Measurements from ENCODE around the gene C1RL. TPM values are rescaled to one million over a fixed set of nuclear protein-coding genes. Genes with fewer than 3 reads are reported as not detected.
"Not testable (repeated sequence)": the region's sequence is repeated elsewhere in the genome, so short reads cannot be mapped to it uniquely, and the experiment has no call there.

The C1RL gene
- polyA plus RNA-seq, 1 donor = 11.7 TPM

DNA sequence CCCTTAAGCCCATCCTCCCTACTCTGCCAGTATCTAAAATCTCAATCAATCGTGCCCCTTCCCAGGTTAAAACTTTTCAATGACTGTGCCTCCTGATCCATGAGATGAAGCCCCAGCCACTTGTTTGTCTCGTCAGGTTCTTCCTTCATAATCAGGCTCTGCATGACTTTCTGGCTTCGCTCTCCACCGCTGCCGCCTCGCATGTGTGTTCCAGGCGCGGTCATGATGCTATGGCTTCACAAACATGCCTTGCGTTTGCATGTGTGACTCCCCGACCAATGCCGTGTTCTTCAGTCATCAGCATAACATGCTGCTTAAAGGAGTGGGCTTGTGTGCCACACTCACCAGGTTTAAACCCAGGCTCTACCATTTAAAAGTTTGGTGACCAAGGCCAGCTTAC, 5.0 kb upstream of the C1RL start:
- DNase-seq = no peak

DNA sequence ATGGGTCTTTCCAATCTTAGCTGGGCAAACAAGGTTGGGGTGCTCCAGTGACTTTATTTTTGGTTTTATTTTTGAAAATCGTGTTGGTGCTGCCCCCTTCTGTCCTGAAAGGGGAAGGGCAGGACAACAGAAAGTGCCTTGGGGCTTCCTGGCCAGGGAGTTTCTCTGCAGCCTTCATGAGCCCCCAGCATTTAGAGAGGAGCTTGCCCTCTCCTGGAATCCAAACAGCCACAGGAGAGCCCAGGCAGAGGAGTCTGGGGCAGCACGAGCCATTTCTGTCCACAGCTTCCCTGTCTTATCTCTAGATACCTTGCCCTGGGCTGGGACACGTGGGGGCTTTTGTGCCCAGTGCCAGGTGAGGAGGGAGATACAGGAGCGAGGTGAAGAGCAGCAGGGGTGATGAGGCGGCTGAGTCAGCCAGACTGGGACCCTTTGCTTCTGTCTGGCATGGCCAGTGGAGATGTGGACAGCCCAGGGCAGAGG, 4.4 kb upstream of the C1RL start:
- DNase-seq = no peak

DNA sequence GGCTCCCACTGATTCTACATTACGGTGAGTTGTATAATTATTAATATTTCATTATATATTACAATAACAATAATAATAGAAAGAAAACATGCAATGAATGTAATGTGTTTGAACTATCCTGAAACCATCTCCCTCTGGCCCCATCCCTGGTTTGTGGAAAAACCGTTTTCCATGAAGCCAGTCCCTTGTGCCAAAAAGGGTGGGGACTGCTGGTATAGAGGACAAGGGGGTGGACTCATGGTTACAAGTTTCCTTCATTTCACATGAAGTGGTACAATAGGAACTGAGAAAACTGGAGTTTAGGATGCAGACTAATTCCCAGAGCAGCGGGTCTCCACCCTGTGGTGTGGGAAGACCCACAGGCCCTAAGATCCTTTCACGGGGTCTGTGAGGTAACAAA, 3.0 kb upstream of the C1RL start:
- peak; percentile 79 for DNase-seq

- no peak for DNase-seq
These were observed 1.6 kb upstream of the C1RL start for GRCh38 chr12:7110661-7111060.

GRCh38 chr12:7109572-7109920, 532 bp upstream of the C1RL start:
- no peak for DNase-seq

GRCh38 chr12:7108003-7108795, 815 bp downstream of the C1RL start:
- peak; percentile 62 for DNase-seq

- DNase-seq = no peak
These were observed 1.4 kb downstream of the C1RL start for GRCh38 chr12:7107636-7108002.

GRCh38 chr12:7107181-7107580, 1.8 kb downstream of the C1RL start:
- not testable (repeated sequence) for DNase-seq

- no peak for DNase-seq
These were observed 2.9 kb downstream of the C1RL start for GRCh38 chr12:7106082-7106481.

DNA sequence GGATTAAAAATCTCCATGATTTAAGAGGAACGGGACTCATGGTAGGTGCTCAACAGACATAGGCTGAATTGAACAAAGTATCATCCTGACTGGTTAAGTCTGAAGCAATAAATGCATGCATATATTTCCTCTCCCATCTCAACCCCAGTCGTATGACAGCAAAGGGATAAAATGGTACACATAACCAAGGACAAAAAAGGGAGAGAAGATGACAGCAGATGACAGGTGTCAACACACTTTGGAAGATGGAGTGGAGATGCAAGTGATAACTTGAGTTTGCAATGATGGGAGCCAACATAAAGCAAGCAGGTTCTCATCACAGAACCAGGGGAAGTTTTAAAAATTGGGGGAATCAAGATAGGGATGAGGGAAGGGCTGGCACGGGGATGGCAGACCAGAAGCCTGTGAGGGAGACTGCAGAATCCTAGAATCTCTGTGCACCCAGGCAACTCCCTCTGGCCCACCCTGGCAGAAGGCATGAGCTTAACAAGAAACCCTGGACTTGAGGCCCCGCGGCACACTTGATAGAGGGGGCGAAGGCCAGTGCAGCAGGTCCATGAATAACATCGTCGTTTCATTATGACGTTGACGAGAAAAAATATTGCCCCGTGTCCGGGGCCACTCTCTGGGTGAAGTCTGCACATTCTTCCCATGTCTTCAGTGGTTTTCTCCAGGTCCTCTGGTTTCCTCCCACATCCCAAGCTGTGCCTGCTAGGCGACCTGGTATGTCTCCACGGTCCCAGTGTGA, 5.0 kb downstream of the C1RL start:
- DNase-seq = no peak

GRCh38 chr12:7102582-7102981, 6.4 kb downstream of the C1RL start:
- DNase-seq = no peak

DNA sequence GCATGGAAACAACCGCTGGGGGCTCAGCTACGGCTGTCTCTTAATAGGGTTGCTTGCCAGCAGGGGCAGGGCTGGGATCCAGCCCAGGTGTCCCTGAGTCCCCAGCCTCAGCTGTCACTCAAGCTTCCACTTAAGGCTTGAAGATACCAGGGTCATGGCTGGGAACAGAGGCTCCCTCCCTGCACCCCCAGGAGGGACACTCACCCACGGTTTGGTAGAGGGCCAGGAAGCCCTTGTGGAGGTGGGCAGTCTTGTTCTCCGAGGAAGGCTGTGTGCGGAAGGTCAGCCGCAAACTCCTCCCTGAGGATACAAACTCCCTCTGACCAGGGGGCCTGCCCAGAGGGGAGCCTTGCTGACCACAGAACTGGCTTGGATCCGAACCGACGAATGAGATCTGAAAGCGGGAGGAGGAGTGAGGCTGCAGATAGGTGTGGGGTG, 7.3 kb downstream of the C1RL start:
- no peak for DNase-seq

DNA sequence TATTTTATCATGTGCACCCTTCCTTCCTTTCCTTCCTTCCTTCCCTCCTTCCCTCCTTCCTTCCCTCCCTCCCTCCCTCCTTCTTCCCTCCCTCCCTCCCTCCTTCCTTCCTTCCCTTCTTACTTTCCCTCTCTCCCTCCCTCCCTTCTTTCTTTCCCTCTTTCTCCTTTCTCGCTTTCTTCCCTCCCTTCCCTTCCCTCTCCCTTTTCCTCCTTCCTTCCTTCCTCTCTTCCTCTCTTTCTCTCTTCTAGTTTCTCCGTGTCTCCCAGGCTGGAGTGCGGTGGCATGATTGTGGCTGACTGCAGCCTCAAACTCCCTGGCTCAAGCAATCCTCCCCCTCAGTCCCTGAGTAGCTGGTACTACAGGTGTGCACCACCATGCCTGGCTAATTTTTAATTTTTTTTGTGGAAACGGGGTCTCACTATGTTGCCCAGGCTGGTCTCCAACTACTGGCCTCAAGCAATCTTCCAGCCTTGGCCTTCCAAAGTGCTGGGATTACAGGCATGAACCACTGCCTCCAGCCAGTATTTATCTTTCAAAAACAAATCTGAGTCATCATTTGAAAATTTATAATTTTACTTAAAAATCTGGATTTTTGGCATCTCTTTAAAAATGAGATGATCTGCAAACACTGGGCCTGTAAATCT, 7.8 kb downstream of the C1RL start:
- no peak for DNase-seq

GRCh38 chr12:7100239-7100638, 8.8 kb downstream of the C1RL start:
- DNase-seq = no peak

DNA sequence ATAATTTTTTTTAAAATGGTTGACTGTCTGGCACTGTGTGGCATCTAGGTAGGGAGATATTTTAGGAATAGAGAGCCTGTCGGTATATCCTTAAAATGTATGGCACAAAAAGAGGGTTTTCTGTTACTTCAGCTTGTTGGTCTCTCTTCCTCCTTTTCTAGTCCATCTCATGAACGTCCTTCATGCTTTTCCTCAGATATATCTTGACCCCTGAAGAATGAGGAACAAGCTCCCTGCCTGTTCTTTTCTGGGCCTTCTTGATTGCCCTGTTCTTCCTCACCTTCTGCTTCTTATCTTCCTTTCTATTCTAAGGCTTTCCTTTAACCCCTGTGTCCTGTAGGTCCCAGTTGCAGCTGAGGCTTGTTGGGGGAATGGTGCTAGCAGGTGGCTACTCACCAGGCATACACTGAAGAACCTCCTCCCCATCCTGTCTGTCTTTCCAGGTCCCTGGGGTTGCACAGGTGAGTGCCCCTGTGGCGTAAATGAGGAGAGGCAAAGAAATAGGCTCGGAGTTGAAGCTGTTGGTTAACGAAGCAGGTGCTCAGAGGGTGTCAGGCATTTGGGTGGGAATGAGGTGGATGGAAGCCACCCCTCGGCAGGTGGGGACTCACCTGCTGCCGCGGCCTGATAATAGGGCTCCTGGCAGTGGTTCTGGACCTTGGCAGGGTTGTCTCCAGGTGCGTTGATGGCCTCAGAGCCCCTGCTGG, 9.6 kb downstream of the C1RL start:
- no peak for DNase-seq

- DNase-seq = no peak
These were observed 12.0 kb downstream of the C1RL start for GRCh38 chr12:7096979-7097378.

DNA sequence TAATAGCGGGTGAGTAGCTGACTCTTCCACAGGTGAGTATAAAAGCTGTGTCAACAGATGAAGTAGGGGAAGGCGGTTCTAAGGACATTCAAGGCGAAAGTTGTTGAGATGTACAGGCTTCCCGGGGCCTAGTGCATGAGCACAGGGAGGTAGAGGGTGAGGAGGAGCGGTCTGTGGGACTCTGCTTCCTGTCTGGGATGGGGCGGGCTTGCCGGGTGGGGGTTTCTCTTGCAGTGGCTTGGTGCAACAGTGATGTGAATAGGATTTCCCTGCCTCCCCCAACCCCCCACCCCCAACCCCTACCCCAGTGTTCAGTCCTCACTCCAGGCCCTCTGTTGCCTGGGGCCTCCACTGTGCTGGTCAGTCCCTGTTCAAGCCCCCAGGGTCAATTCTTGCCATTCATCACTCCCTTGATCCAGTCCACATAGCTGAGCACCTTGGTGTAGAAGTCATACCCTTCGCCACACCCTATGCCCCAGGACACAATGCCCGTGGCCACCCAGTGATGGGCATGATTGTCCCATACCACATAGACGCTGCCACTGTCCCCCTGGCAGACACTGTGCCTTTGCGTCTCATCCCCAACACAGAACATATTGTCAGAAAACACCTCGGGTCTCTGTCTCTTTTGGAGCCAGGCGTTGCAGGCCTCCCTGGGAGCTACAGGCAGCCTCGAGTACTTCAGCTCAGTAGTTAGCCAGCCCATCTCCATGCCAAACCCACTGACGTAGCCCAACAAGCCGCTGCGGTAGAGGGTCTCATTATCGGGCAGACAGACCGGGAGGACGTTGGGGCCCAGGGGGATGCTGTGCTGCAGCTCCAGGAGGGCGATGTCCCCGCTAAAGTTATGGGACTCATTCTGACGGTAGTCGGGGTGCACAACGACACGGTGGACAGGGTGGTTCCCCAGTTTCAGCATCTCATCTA, 12.7 kb downstream of the C1RL start:
- no peak for DNase-seq

- DNase-seq = no peak
These were observed 15.1 kb downstream of the C1RL start for GRCh38 chr12:7093892-7094291.

- DNase-seq = no peak
These were observed 15.5 kb downstream of the C1RL start for GRCh38 chr12:7093486-7093885.

DNA sequence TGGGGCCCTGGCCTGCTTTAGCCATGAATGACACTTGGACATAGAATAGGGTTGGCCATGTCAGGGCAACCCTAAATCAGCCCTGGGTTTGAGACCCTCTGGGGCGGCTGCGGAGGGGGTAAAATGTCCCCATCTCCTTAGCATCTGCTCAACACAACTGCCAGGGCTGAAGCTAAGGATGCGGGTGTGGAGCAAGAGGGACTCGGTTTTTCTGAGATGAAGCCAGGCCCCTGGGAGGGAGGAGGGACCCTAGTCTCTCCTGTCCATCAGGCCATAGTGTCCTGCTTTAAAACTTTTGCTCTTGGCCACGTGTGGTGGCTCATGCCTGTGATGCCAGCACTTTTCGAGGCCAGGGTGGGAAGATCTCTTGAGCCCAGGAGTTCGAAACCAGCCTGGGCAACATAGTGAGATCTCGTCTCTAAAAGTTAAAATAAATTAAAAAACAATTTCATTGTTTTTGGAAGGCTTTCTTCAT, 16.0 kb downstream of the C1RL start:
- DNase-seq = no peak

DNA sequence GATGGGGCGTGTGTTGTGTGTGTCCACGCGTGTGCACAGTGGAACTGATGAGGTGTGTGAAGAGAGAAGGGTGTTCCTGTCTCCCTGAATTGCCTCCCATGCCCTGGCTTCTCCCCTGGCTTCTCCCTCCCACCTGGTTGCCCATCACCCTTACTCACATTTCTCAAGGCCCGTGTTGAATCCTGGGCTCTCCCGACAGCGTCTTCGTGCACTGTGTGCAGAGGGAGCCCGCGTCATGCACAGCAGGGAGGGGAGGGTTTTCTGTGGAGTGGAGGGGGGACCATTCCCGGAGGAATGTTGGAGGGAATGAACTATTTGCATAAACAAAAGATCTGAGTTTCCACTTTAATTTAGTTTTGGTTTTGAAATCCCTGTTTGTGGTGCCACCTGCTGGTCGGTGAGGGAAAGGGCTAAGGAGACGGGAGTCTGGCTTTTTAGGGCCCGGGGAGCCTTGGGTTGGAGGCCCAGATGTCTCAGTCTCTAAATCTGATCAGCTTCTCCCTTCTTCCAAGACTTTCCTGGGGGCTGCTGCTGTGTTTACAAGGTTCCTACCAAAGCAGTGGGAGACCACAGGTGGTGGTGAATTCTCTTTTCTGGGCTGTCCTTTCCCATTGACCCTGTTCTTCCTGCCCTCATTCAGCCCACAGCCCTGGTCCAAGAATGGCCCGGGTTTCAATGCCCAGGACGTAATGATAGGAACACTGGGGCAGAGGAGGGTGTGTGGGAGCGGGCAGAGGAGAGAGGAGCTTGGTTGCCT, 16.6 kb downstream of the C1RL start, which contains the start of gene C1R:
TSS of gene C1R (minus strand) at position 217 of the 757 bp plus-strand sequence. CDS start at position 160, 57 bp downstream.
- DNase-seq = peak; percentile 86

All from hindlimb muscle (tissue), 1 donor.